Right cardiac atrium (tissue), 5 donors: ENCODE results near the gene LGALS7B. TPM values are rescaled to one million over a fixed set of nuclear protein-coding genes. Genes with fewer than 3 reads are reported as not detected.
"Not testable (repeated sequence)": the region's sequence is repeated elsewhere in the genome, so short reads cannot be mapped to it uniquely, and the experiment has no call there.

Experiments used
- ATAC-seq, 2 donors: fragments of 200-7000 bp; cut with Tn5 transposase; one replicate each; pipeline versions ENCODE4 v1.8.0 to v1.9.1; 2020; ENCODE audit warnings: moderate library complexity in 2 of 2, mild to moderate bottlenecking in 1 of 2
- DNase-seq, 3 donors: peaks; one replicate each; pipeline ENCODE4 v3.0.0-alpha.2; 2020
- H3K27ac ChIP-seq: one replicate; pipeline ENCODE4 v1.5.1; 2013; ENCODE audit warnings: mild to moderate bottlenecking, low read length, control low read depth, moderate library complexity
- H3K27me3 ChIP-seq: one replicate; pipeline ENCODE4 v1.6.1; 2013; ENCODE audit not compliant: control insufficient read depth, insufficient read depth
- H3K4me1 ChIP-seq: one replicate; pipeline ENCODE4 v1.6.1; 2013; ENCODE audit warnings: low read length; ENCODE audit not compliant: control insufficient read depth, insufficient read depth
- H3K4me3 ChIP-seq: one replicate; pipeline ENCODE4 v1.5.1; 2013; ENCODE audit warnings: low read length, control low read depth
- H3K9me3 ChIP-seq: one replicate; pipeline ENCODE4 v1.6.1; 2013; ENCODE audit warnings: low read length; ENCODE audit not compliant: control insufficient read depth
- WGBS: extraction: QIAGEN DNeasy Blood & Tissue Kit; methylation state at CpG from one replicate; pipeline ENCODE4 v1.1.7; 2013; 5-methylcytosine and 5-hydroxymethylcytosine counted together
- intact Hi-C, 4 donors: fragments of 100-400 bp; cut with DNase I; formaldehyde crosslinking; loops; one replicate each; pipeline versions ENCODE4 v1.11.0 to v1.14.0; 2022 to 2023
- polyA plus RNA-seq: library from polyadenylated mRNA; stranded (reverse); fragments of 200-250 nt; gene quantifications from one replicate; pipeline ENCODE4 v1.2.3, GENCODE V29; 2013
- total RNA-seq, 4 donors: library from RNA; stranded (reverse); fragmentation: NEBNext Ultra II Directional; extraction: Animal tissue kit (Norgen Biotek cat#: 25700); gene quantifications; one replicate each; pipeline ENCODE4 v1.2.1, GENCODE V29; 2021
- donor health status: healthy with polysubstance abuse.
- donor health status: DM: no; HTN: yes; CAD: no.
- donor health status: DM: no; HTN: no; CAD: no.
- donor health status: DM: no; HTN: yes; CAD: no; lungs with severe emphysema.
- donor health status: DM: yes; HTN: yes; CAD: no.

The LGALS7B gene
- total and polyA plus RNA-seq, 5 donors: 0.70 TPM; not detected in 4

DNA sequence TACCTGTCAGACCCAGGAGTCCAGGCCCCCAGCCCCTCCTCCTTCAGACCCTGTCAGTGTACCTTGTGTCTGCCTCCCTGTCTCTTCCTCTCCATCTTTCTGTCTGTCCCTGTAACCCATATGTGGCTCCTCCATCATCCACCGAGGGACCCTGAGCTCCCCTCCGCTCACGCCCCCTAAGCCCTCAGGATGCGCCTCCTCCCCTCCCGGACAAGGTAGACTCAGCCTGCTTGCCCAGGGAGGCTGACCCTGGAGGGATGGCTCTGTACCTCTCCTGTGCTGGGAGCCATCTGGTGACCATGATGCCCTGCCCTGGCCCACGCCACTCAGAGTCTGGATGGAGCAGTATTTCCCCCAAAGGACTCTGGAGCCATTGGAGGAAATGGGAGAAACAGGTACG lies 43.7 kb upstream of the LGALS7B start:
- intact Hi-C loops: no loop called here
- Histone ChIP-seq H3K4me3 (no peak overlapping the region), H3K9me3 (no peaks in the 10 kb centered on the region), H3K27ac (no peak overlapping the region), H3K27me3 (no peaks in the 10 kb centered on the region), H3K4me1 (no peaks in the 10 kb centered on the region)
- ATAC-seq: peak; percentile 12 to 27
- DNase-seq: no peak
- WGBS: 85% methylated on average over 7 of the region's 7 CpGs

GRCh38 chr19:38753783-38754182 lies 35.2 kb upstream of the LGALS7B start:
- ATAC-seq, H3K9me3 ChIP-seq, H3K4me3 ChIP-seq, H3K27ac ChIP-seq, H3K4me1 ChIP-seq, intact Hi-C loops, DNase-seq, H3K27me3 ChIP-seq: not testable (repeated sequence)
- WGBS: 60% methylated on average over 3 of the region's 3 CpGs

DNA sequence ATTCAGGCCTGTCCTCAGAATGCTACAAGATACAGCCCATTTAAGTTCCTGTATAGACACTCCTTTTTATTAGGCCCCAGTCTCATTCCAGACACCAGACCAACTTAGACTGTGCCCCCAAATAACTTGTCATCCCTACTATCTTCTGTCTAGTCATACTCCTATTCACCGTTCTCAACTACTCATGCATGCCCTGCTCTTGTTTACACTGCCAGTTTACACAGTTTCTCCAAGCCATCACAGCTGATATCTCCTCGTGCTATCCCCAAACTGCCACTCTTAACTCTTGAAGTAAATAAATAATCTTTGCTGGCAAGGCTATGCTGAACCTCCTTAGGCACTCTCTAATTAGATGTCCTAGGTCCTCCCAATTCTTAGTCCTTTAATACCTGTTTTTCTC lies 34.8 kb upstream of the LGALS7B start:
- H3K27me3 ChIP-seq, H3K4me1 ChIP-seq, H3K4me3 ChIP-seq, ATAC-seq, H3K27ac ChIP-seq, intact Hi-C loops, H3K9me3 ChIP-seq, DNase-seq: not testable (repeated sequence)
- 55% methylated on average over 2 of the region's 2 CpGs for WGBS

DNA sequence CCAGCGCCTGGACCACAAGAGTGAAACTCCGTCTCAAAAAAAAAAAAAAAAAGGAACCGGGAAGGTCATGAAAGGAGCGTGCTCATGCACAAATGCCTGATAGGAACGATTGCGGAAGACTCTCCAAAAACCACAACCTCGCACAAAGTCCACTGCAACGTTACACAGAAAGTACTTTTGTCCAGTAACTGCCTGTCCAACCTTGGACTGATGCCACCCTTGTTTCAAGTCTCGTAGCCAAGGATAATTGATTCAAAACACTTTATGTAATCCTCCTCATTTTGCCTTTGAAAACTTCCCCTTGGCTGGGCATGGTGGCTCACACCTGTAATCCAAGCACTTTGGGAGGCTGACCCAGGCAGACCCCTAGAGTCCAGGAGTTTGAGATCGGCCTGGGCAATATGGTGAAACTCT lies 29.4 kb upstream of the LGALS7B start:
- Histone ChIP-seq H3K27me3 (no peaks in the 10 kb centered on the region), H3K4me3 (no peak overlapping the region), H3K9me3 (no peaks in the 10 kb centered on the region), H3K27ac (no peak overlapping the region), H3K4me1 (no peaks in the 10 kb centered on the region)
- WGBS: 63% methylated on average over 10 of the region's 10 CpGs
- no peak for DNase-seq
- intact Hi-C loops: no loop called here
- ATAC-seq: peak in 1 of 2 donors; percentile 48

DNA sequence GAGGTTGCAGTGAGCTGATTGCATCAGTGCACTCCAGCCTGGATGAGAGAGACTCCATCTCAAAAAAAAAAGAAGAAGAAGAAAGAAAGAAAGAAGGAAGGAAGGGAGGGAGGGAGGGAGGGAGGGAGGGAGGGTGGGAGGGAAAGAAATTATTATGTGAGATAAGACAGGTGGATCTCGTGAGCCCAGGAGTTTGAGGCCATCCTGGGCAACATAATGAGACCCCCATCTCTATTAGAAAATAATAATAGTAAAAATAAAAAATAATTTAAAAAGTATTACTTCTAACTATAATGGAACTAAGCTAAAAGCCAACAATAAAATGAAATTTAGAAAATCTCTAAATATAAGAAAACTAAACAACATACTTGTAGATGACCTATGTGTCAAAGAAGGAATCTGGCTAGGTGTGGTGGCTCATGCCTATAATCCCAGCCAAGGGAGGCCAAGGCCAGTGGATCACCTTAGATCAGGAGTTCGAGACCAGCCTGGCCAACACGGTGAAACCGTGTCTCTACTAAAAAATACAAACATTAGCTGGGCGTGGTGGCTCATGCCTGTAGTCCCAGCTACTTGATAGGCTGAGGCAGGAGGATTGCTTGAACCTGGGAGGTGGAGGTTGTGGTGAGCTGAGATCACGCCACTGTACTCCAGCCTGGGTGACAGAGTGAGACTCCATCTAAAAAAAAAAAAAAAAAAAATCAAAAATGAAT lies 28.0 kb upstream of the LGALS7B start:
- DNase-seq, ATAC-seq, intact Hi-C loops, H3K27me3 ChIP-seq, H3K9me3 ChIP-seq, H3K27ac ChIP-seq, H3K4me1 ChIP-seq, H3K4me3 ChIP-seq: not testable (repeated sequence)
- WGBS: 85% methylated on average over 6 of the region's 6 CpGs

DNA sequence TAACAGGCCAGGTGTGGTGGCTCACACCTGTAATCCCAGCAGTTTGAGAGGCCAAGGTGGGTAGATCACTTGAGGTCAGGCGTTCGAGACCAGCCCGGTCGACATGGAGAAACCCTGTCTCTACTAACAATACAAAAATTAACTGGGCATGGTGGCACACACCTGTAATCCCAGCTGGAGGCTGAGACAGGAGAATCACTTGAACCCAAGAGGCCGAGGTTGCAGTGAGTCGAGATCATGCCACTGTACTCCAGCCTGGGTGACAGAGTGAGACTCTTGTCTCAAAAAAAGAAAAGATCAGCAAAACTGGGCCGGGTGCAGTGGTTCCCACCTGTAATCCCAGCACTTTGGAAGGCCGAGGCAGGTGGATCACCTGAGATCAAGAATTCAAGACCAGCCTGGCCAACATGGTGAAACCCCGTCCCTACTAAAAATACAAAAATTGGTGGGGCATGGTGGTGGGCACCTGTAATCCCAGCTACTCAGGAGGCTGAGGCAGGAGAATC lies 27.1 kb upstream of the LGALS7B start:
- ATAC-seq, H3K4me1 ChIP-seq, intact Hi-C loops, H3K27me3 ChIP-seq, H3K4me3 ChIP-seq, H3K9me3 ChIP-seq, DNase-seq, H3K27ac ChIP-seq: not testable (repeated sequence)
- 93% methylated on average over 9 of the region's 9 CpGs for WGBS

GRCh38 chr19:38763795-38764220 lies 25.2 kb upstream of the LGALS7B start:
- Histone ChIP-seq H3K4me3 (no peak overlapping the region), H3K9me3 (no peaks in the 10 kb centered on the region), H3K4me1 (no peaks in the 10 kb centered on the region), H3K27me3 (no peaks in the 10 kb centered on the region), H3K27ac (no peak overlapping the region)
- DNase-seq (no peak), ATAC-seq (no peak)
- intact Hi-C loops: no loop called here
- WGBS: 96% methylated on average over 3 of the region's 3 CpGs

GRCh38 chr19:38765214-38765613 lies 23.8 kb upstream of the LGALS7B start:
- no peak overlapping the region for H3K27ac ChIP-seq
- no peaks in the 10 kb centered on the region for H3K4me1 ChIP-seq
- DNase-seq (no peak), ATAC-seq (no peak)
- no peak overlapping the region for H3K4me3 ChIP-seq
- intact Hi-C loops: no loop called here
- no peaks in the 10 kb centered on the region for H3K9me3 ChIP-seq
- H3K27me3 ChIP-seq: no peaks in the 10 kb centered on the region
- 96% methylated on average over 2 of the region's 2 CpGs for WGBS

- 89% methylated on average over 10 of the region's 10 CpGs for WGBS
- Histone ChIP-seq H3K27me3 (no peaks in the 10 kb centered on the region), H3K27ac (no peak overlapping the region), H3K4me1 (no peaks in the 10 kb centered on the region), H3K9me3 (no peaks in the 10 kb centered on the region), H3K4me3 (no peak overlapping the region)
- DNase-seq (no peak), ATAC-seq (no peak)
- intact Hi-C loops: no loop called here
These were observed 22.5 kb upstream of the LGALS7B start for GRCh38 chr19:38766276-38767047.

- H3K9me3 ChIP-seq: no peaks in the 10 kb centered on the region
- H3K27me3 ChIP-seq: no peaks in the 10 kb centered on the region
- no peaks in the 10 kb centered on the region for H3K4me1 ChIP-seq
- ATAC-seq (peak; percentile 89 to 94), DNase-seq (peak; percentile 94 to 97 (median 97))
- 10% methylated on average over 42 of the region's 42 CpGs for WGBS
- no peak overlapping the region for H3K27ac ChIP-seq
- intact Hi-C loops: no loop called here
- H3K4me3 ChIP-seq: no peak overlapping the region
These were observed 19.3 kb upstream of the LGALS7B start for GRCh38 chr19:38769635-38770211.
